SIG-M5 (cell line): ENCODE measurements around the gene TNFSF9.
"Not testable (repeated sequence)": the region's sequence is repeated elsewhere in the genome, so short reads cannot be mapped to it uniquely, and the experiment has no call there.

Source experiments
- DNase-seq: peaks from one replicate; lab custom pipeline; 2025; lab: John Stamatoyannopoulos, UW

TNFSF9 gene

GRCh38 chr19:6532244-6532999, 1.6 kb downstream of the TNFSF9 start:
- no peak for DNase-seq

GRCh38 chr19:6533000-6533328, 2.1 kb downstream of the TNFSF9 start:
- no peak for DNase-seq

GRCh38 chr19:6533746-6534418, 3.1 kb downstream of the TNFSF9 start:
- DNase-seq = no peak

GRCh38 chr19:6534451-6535093, 3.7 kb downstream of the TNFSF9 start:
- DNase-seq = no peak

- no peak for DNase-seq
Observed at GRCh38 chr19:6535558-6536137, 4.8 kb downstream of the TNFSF9 start.

GRCh38 chr19:6539514-6539913, 8.7 kb downstream of the TNFSF9 start:
- no peak for DNase-seq

- no peak for DNase-seq
Observed at GRCh38 chr19:6540918-6541689, 10.3 kb downstream of the TNFSF9 start.

- no peak for DNase-seq
Observed at GRCh38 chr19:6543866-6544347, 13.1 kb downstream of the TNFSF9 start.

- DNase-seq = not testable (repeated sequence)
Observed at GRCh38 chr19:6550679-6551078, 19.9 kb downstream of the TNFSF9 start.

- no peak for DNase-seq
Observed at GRCh38 chr19:6551091-6551490, 20.3 kb downstream of the TNFSF9 start.

- DNase-seq = no peak
Observed at GRCh38 chr19:6551607-6552450, 21.0 kb downstream of the TNFSF9 start.

- no peak for DNase-seq
Observed at GRCh38 chr19:6556043-6556449, 25.2 kb downstream of the TNFSF9 start.

- DNase-seq = no peak
Observed at GRCh38 chr19:6556480-6557195, 25.8 kb downstream of the TNFSF9 start.

- not testable (repeated sequence) for DNase-seq
Observed at GRCh38 chr19:6562437-6562836, 31.6 kb downstream of the TNFSF9 start.

GRCh38 chr19:6564393-6564792, 33.6 kb downstream of the TNFSF9 start:
- DNase-seq = no peak

GRCh38 chr19:6566727-6567126, 35.9 kb downstream of the TNFSF9 start:
- DNase-seq = not testable (repeated sequence)

- DNase-seq = no peak
Observed at GRCh38 chr19:6568010-6568526, 37.2 kb downstream of the TNFSF9 start.

- no peak for DNase-seq
Observed at GRCh38 chr19:6568816-6569215, 38.0 kb downstream of the TNFSF9 start.

- DNase-seq = no peak
Observed at GRCh38 chr19:6570764-6571163, 39.9 kb downstream of the TNFSF9 start.

- DNase-seq = no peak
Observed at GRCh38 chr19:6571167-6571566, 40.3 kb downstream of the TNFSF9 start.
